Ishikawa (cell line): ENCODE results near the gene RIC8B.
A peak's percentile ranks its signal among the peaks of the same experiment; 100 is the strongest.

Experiments
- CEBPB ChIP-seq: IDR thresholded peaks from 2 replicates; pipeline ENCODE4 v1.6.1; 2012
- CREB1 ChIP-seq: IDR thresholded peaks from 2 replicates; pipeline ENCODE4 v1.6.1; 2012; ENCODE audit warnings: low read depth
- EGR1 ChIP-seq: IDR thresholded peaks from 2 replicates; pipeline ENCODE4 v1.6.1; 2012
- EP300 ChIP-seq: IDR thresholded peaks from 2 replicates; pipeline ENCODE4 v1.6.1; 2012; ENCODE audit warnings: borderline replicate concordance
- FOXM1 ChIP-seq: IDR thresholded peaks from 2 replicates; pipeline ENCODE4 v1.6.1; 2012; ENCODE audit warnings: low read depth, borderline replicate concordance
- NFIC ChIP-seq: IDR thresholded peaks from 2 replicates; pipeline ENCODE4 v1.6.1; 2012
- RAD21 ChIP-seq: IDR thresholded peaks from 2 replicates; pipeline ENCODE4 v1.6.1; 2012; ENCODE audit warnings: low read depth
- REST ChIP-seq: IDR thresholded peaks from 2 replicates; pipeline ENCODE4 v1.6.1; 2012; ENCODE audit warnings: low read depth, mild to moderate bottlenecking
- TAF1 ChIP-seq: IDR thresholded peaks from 2 replicates; pipeline ENCODE4 v1.6.1; 2012; ENCODE audit warnings: low read depth, mild to moderate bottlenecking
- TCF12 ChIP-seq: IDR thresholded peaks from 2 replicates; pipeline ENCODE4 v1.6.1; 2012; ENCODE audit warnings: low read depth
- TEAD4 ChIP-seq: IDR thresholded peaks from 2 replicates; pipeline ENCODE4 v1.6.1; 2012
- USF1 ChIP-seq: IDR thresholded peaks from 2 replicates; pipeline ENCODE4 v1.6.1; 2012
- YY1 ChIP-seq: IDR thresholded peaks from 2 replicates; pipeline ENCODE4 v1.6.1; 2012; ENCODE audit warnings: low read depth
- ZBTB7A ChIP-seq: IDR thresholded peaks from 2 replicates; pipeline ENCODE4 v1.6.1; 2012; ENCODE audit warnings: low read depth
- TF ChIP-seq, protein P1 (sequence below): IDR thresholded peaks from 2 replicates; pipeline ENCODE4 v1.6.1; 2012

The RIC8B gene

GRCh38 chr12:106732890-106733289 is 41.6 kb upstream of the RIC8B start:
- TF ChIP-seq RAD21, result no peak

- no peak for TF ChIP-seq NFIC
- TF ChIP-seq TEAD4, result no peak
- TF ChIP-seq, protein P1, sequence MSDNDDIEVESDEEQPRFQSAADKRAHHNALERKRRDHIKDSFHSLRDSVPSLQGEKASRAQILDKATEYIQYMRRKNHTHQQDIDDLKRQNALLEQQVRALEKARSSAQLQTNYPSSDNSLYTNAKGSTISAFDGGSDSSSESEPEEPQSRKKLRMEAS, result no peak
- TF ChIP-seq FOXM1, result no peak
- no peak for TF ChIP-seq EGR1
- no peak for TF ChIP-seq CEBPB
- no peak for TF ChIP-seq REST
- no peak for TF ChIP-seq EP300
Observed at GRCh38 chr12:106733660-106734059, 40.8 kb upstream of the RIC8B start.

DNA sequence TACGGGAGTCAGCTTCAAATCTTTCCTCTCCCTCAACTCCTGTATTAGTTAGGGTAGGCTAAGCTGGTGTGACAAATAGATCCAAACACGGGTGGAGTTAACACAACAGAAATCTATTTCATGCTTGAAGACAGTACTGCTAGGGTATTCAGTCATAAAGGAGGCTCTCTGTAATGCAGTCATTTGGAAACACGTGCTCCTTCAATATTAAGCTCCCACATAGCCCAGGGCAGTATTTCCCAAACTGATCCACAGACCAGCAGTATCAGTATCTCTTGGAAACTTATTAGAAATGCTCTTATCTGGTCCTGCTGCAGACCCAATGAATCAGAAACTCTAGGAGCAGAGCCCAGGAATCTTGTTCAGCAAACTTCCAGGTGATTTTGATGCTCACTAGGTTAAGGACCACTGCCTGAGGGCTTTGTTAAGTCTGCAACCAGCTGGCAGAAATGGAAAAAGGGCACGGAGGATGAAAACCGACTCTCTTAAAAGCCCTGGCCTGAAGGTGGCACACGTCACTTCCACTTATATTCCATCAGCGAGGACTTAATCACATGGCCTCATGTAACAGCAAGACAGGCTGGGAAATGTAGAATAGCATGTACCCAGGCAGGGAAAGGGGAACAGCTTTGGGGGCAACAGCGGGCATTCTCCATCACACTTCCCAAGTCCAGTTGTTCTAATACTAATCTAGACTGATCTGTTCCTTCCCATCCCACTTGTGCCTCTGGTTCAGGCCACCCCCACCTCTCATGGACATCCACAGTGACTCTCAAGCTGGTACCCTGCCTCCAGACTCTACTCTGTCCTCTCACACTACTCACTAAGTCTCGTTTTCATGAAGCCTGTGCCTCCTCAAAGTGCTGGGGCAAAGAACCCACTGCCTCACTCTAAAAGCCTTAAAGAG is 38.2 kb upstream of the RIC8B start:
- TF ChIP-seq YY1, result no peak
- no peak for TF ChIP-seq EGR1
- no peak for TF ChIP-seq ZBTB7A
- TF ChIP-seq, protein P1, result no peak
- TF ChIP-seq TAF1, result no peak
- TF ChIP-seq TCF12, result no peak
- TF ChIP-seq USF1, result peak; percentile 48; the same call in 1 of the 2 replicates
- TF ChIP-seq RAD21, result peak; percentile 49
- no peak for TF ChIP-seq CEBPB
- TF ChIP-seq EP300, result no peak
- TF ChIP-seq TEAD4, result no peak
- no peak for TF ChIP-seq CREB1
- no peak for TF ChIP-seq NFIC
- TF ChIP-seq FOXM1, result no peak
- TF ChIP-seq REST, result no peak

- TF ChIP-seq NFIC, result no peak
Observed at GRCh38 chr12:106739318-106739717, 35.2 kb upstream of the RIC8B start.

DNA sequence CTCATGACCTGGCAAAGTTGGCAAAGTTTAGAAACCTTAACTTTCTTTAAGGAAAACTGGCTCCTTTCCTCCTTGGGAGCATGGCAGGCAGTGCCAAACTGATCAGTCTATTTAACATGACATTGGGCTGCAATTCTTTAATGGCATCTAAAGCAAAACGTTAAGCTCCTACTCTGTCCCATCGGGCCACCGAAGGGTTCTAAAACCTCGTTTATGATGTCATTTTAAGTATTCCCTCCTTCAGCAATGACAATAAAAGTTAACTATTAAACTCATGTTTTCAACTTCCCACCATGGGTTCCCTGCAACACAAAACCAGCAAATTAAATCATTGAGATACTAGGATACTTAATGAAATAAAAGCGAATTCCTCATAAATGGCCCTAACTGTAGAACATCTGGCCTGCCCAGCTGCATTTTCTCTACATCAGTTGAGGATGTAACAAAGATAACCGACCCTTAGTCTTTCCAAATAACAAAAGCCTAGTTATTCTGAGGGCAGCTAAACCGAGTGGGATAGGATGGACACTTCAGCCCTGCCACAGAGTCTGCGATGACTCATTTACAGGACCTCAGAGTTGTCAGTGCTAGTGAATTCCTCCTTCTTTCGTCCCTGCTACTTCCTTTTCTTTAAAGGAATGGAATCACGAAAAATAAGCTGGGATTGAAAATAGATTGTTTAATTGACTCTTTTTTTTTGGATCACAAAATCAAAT is 34.5 kb upstream of the RIC8B start:
- TF ChIP-seq REST (no peak), EP300 (no peak), USF1 (no peak), CREB1 (no peak), RAD21 (no peak), YY1 (no peak), TAF1 (no peak), EGR1 (no peak)
